Fibroblast of lung (primary cell): ENCODE measurements around the gene ZNF41. TPM values are rescaled to one million over a fixed set of nuclear protein-coding genes. Genes with fewer than 3 reads are reported as not detected.

Experiments used
- DNase-seq, 2 donors: peaks; one replicate each; pipeline versions ENCODE4 v3.0.0 to v3.0.0-alpha.2; 2010; ENCODE audit warnings: low read depth in 2 of 2
- H2AFZ ChIP-seq: 2 replicates; pipeline ENCODE4 v1.5.1; 2012; ENCODE audit warnings: low read length, control low read depth, inconsistent platforms
- H3K27ac ChIP-seq: 2 replicates; pipeline ENCODE4 v1.5.1; 2011; ENCODE audit warnings: low read length, control low read depth; ENCODE audit not compliant: insufficient read depth
- H3K27me3 ChIP-seq: 2 replicates; pipeline ENCODE4 v1.5.1; 2011; ENCODE audit warnings: mild to moderate bottlenecking, low read length; ENCODE audit not compliant: control insufficient read depth, insufficient read depth
- H3K36me3 ChIP-seq: 2 replicates; pipeline ENCODE4 v1.5.1; 2011; ENCODE audit warnings: low read length; ENCODE audit not compliant: control insufficient read depth, insufficient read depth
- H3K4me1 ChIP-seq: 2 replicates; pipeline ENCODE4 v1.5.1; 2011; ENCODE audit warnings: low read length; ENCODE audit not compliant: control insufficient read depth, insufficient read depth; ENCODE audit errors: extremely low read depth
- H3K4me2 ChIP-seq: 2 replicates; pipeline ENCODE4 v1.5.1; 2011; ENCODE audit warnings: low read length, control low read depth; ENCODE audit not compliant: insufficient read depth; ENCODE audit errors: extremely low read depth
- H3K4me3 ChIP-seq, 4 experiments: fragments of 200-600 bp in 1 of 4; sonication (generic) in 1 of 4; replicated peaks in 1 of 4; 2 replicates each; pipeline ENCODE4 v1.5.1; 2011 to 2016; ENCODE audit warnings: low read length in 4 of 4, low read depth in 3 of 4, mild to moderate bottlenecking in 3 of 4, control low read depth in 2 of 4, inconsistent platforms in 1 of 4, mixed read lengths in 1 of 4; ENCODE audit not compliant: insufficient read depth in 1 of 4; ENCODE audit errors: control extremely low read depth in 1 of 4
- H3K79me2 ChIP-seq: 2 replicates; pipeline ENCODE4 v1.5.1; 2012; ENCODE audit warnings: mild to moderate bottlenecking, low read length, inconsistent platforms; ENCODE audit not compliant: control insufficient read depth, insufficient read depth
- H3K9ac ChIP-seq: 2 replicates; pipeline ENCODE4 v1.5.1; 2011; ENCODE audit warnings: mild to moderate bottlenecking, low read length, control low read depth; ENCODE audit not compliant: insufficient read depth
- H3K9me3 ChIP-seq: 2 replicates; pipeline ENCODE4 v1.5.1; 2012; ENCODE audit warnings: low read depth, low read length; ENCODE audit not compliant: control insufficient read depth, insufficient read depth
- H4K20me1 ChIP-seq: 2 replicates; pipeline ENCODE4 v1.5.1; 2011; ENCODE audit warnings: low read length; ENCODE audit not compliant: control insufficient read depth, insufficient read depth; ENCODE audit errors: extremely low read depth
- EZH2 ChIP-seq: IDR thresholded peaks from 2 replicates; pipeline ENCODE4 v1.5.1; 2012; ENCODE audit warnings: low read length, control low read depth, mild to moderate bottlenecking; ENCODE audit errors: missing control alignments
- polyA plus RNA-seq, 2 donors: library from polyadenylated mRNA; depleted of rRNA in 1 of 2; stranded (reverse) in 1 of 2; unstranded in 1 of 2; fragments of >200 nt; gene quantifications; 2 replicates each; pipeline ENCODE4 v1.2.1, GENCODE V29; 2011 to 2012; ENCODE audit warnings: missing spikeins in 1 of 2
- total RNA-seq: library from RNA; depleted of rRNA; stranded (reverse); fragments of >200 nt; gene quantifications from 2 replicates; pipeline ENCODE4 v1.2.1, GENCODE V29; 2014
- TF ChIP-seq, protein P1 (sequence below), 2 donors: IDR thresholded peaks in 1 of 2; conservative IDR thresholded peaks in 1 of 2; 1 replicate in 1 of 2; 2 replicates in 1 of 2; pipeline ENCODE4 v1.5.1; 2011 to 2012; ENCODE audit warnings: low read length in 2 of 2, control low read depth in 1 of 2, inconsistent platforms in 1 of 2, low read depth in 1 of 2, mild to moderate bottlenecking in 1 of 2

Gene ZNF41
- total and polyA plus RNA-seq, 2 donors (not counting 1 experiment from before 2014, with no cell fraction given) = 5.3 to 6.6 TPM

DNA sequence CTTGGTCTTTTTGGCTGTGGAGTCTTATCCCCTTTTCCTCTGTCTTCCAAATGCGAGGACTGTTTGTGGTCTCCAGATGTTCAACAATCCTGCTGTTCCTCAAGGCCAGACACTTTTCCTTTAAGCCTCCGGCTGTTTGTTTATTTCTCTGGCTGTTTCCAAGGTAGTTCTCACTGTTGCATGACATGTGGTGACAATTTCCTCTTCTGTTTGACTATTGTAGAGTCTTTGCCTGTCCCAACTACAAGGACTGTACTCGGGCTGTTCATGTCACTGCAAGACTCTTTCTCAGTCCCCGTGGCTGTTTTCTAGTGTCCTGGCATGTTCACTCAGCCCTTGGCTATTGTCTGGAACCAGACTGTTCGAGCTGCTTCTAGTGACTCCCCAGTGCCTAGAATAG, 62.1 kb downstream of the ZNF41 start:
- Histone ChIP-seq H3K9me3 (no peaks in the 10 kb centered on the region), H3K27me3 (no peaks in the 10 kb centered on the region), H3K4me2 (no peak overlapping the region), H3K27ac (no peak overlapping the region), H3K36me3 (no peaks in the 10 kb centered on the region), H3K9ac (no peak overlapping the region), H3K4me3 (no peak overlapping the region), H3K79me2 (no peaks in the 10 kb centered on the region), H2AFZ (no peak overlapping the region), H4K20me1 (no peaks in the 10 kb centered on the region), H3K4me1 (no peaks in the 10 kb centered on the region)
- DNase-seq = no peak
- TF ChIP-seq EZH2 = no peak
- TF ChIP-seq, protein P1, sequence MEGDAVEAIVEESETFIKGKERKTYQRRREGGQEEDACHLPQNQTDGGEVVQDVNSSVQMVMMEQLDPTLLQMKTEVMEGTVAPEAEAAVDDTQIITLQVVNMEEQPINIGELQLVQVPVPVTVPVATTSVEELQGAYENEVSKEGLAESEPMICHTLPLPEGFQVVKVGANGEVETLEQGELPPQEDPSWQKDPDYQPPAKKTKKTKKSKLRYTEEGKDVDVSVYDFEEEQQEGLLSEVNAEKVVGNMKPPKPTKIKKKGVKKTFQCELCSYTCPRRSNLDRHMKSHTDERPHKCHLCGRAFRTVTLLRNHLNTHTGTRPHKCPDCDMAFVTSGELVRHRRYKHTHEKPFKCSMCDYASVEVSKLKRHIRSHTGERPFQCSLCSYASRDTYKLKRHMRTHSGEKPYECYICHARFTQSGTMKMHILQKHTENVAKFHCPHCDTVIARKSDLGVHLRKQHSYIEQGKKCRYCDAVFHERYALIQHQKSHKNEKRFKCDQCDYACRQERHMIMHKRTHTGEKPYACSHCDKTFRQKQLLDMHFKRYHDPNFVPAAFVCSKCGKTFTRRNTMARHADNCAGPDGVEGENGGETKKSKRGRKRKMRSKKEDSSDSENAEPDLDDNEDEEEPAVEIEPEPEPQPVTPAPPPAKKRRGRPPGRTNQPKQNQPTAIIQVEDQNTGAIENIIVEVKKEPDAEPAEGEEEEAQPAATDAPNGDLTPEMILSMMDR (conservative IDR thresholded peaks at IDR 0.05 in 1 of 2, IDR thresholded peaks at IDR 0.05 in 1 of 2; ENCODE audit: low read depth in 1 of 2, low read length in 2 of 2) = no peak

DNA sequence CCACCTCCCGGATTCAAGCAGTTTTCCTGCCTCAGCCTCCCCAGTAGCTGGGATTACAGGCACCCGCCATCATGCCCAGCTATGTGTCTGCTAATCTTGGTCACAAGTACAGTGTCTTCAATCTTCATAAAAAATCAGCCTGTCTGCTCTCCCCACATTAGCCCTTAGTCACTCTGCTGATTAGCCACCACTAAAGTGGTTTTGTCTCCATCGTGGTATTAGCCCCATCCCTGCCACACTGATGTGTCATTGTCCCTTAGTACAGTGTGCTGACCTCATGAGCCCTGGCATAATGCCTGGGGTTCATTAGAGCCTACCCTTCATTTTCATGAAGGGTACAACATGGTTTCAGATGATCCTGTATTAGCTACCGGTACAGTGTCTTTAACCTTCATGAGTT, 62.8 kb downstream of the ZNF41 start:
- Histone ChIP-seq H3K4me1 (no peaks in the 10 kb centered on the region), H3K36me3 (no peaks in the 10 kb centered on the region), H3K9me3 (no peaks in the 10 kb centered on the region), H4K20me1 (no peaks in the 10 kb centered on the region), H3K4me2 (no peak overlapping the region), H3K4me3 (no peak overlapping the region), H3K9ac (no peak overlapping the region), H2AFZ (no peak overlapping the region), H3K79me2 (no peaks in the 10 kb centered on the region), H3K27me3 (no peaks in the 10 kb centered on the region), H3K27ac (no peak overlapping the region)
- DNase-seq = no peak
- TF ChIP-seq, protein P1 (conservative IDR thresholded peaks at IDR 0.05 in 1 of 2, IDR thresholded peaks at IDR 0.05 in 1 of 2; ENCODE audit: low read depth in 1 of 2, low read length in 2 of 2) = no peak

DNA sequence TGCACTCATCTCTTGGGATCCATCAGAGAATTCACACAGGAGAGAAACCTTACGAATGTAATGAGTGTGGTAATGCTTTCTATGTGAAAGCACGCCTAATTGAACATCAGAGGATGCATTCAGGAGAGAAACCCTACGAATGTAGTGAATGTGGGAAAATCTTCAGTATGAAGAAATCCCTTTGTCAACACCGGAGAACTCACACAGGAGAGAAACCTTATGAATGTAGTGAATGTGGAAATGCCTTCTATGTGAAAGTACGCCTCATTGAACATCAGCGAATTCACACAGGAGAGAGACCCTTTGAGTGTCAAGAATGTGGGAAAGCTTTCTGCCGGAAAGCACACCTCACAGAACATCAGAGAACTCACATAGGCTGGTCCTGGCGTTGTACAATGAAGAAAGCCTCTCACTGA, 69.8 kb downstream of the ZNF41 start:
- no peak overlapping the region for H3K4me2 ChIP-seq
- no peaks in the 10 kb centered on the region for H3K9me3 ChIP-seq
- H2AFZ ChIP-seq = no peak overlapping the region
- DNase-seq = no peak
- no peaks in the 10 kb centered on the region for H4K20me1 ChIP-seq
- no peaks in the 10 kb centered on the region for H3K79me2 ChIP-seq
- no peaks in the 10 kb centered on the region for H3K36me3 ChIP-seq
- H3K27ac ChIP-seq = no peak overlapping the region
- TF ChIP-seq, protein P1 (conservative IDR thresholded peaks at IDR 0.05 in 1 of 2, IDR thresholded peaks at IDR 0.05 in 1 of 2; ENCODE audit: low read depth in 1 of 2, low read length in 2 of 2) = no peak
- no peak for TF ChIP-seq EZH2
- H3K4me1 ChIP-seq = no peaks in the 10 kb centered on the region
- no peak overlapping the region for H3K9ac ChIP-seq
- H3K27me3 ChIP-seq = no peaks in the 10 kb centered on the region
- no peak overlapping the region for H3K4me3 ChIP-seq

Other genes with a start within 250 kb of the ZNF41 start
- gene ZNF157, start 112.6 kb downstream of the ZNF41 start, total RNA-seq = 0.17 and 0.26 TPM in 2 replicates
- gene ZNF157, start 112.6 kb downstream of the ZNF41 start, polyA plus RNA-seq = 0.02 TPM in 1 of 2 replicates, not detected in the other
- gene ARAF, start 78.0 kb upstream of the ZNF41 start, total RNA-seq = 10.3 and 14.4 TPM in 2 replicates
- 40.9 and 48.8 TPM in 2 replicates for gene ARAF, start 78.0 kb upstream of the ZNF41 start, polyA plus RNA-seq
- gene TIMP1, start 99.2 kb upstream of the ZNF41 start, total RNA-seq = 460 and 845 TPM in 2 replicates
- 1,117 and 2,877 TPM in 2 replicates for gene TIMP1, start 99.2 kb upstream of the ZNF41 start, polyA plus RNA-seq
- under 0.01 and 0.17 TPM in 2 replicates for gene SYN1, start 136.6 kb upstream of the ZNF41 start, total RNA-seq
- 0.56 and 1.4 TPM in 2 replicates for gene SYN1, start 136.6 kb upstream of the ZNF41 start, polyA plus RNA-seq
- gene CFP, start 146.7 kb upstream of the ZNF41 start, total RNA-seq = under 0.01 and 0.17 TPM in 2 replicates
- 0.08 and 0.17 TPM in 2 replicates for gene CFP, start 146.7 kb upstream of the ZNF41 start, polyA plus RNA-seq
- 13.9 and 14.4 TPM in 2 replicates for gene ELK1, start 167.3 kb upstream of the ZNF41 start, total RNA-seq
- gene ELK1, start 167.3 kb upstream of the ZNF41 start, polyA plus RNA-seq = 25.3 and 27.5 TPM in 2 replicates
- gene UXT, start 176.0 kb upstream of the ZNF41 start, total RNA-seq = 111 and 143 TPM in 2 replicates
- 114 and 141 TPM in 2 replicates for gene UXT, start 176.0 kb upstream of the ZNF41 start, polyA plus RNA-seq